ENCODE data around the gene ZNF330. TPM values are rescaled to one million over a fixed set of nuclear protein-coding genes. Genes with fewer than 3 reads are reported as not detected.

ZNF330 gene
- total and polyA plus RNA-seq, 10 of the 15 experiments (the other 5 are each of a cell fraction or from before 2014, with no cell fraction given): 31.3 to 57.6 (median 44.3) TPM

GRCh38 chr4:141177171-141177570, 43.5 kb upstream of the ZNF330 start (continued):
- TF ChIP-seq BCL11A (IDR thresholded peaks at IDR 0.05; ENCODE audit: low read depth, low read length) (no peak), BACH1 (IDR thresholded peaks at IDR 0.05; ENCODE audit: borderline replicate concordance) (no peak), E2F4 (IDR thresholded peaks at IDR 0.05; ENCODE audit: low read depth, low read length) (no peak), KDM1A (IDR thresholded peaks at IDR 0.05; ENCODE audit: borderline replicate concordance) (no peak)
- TF ChIP-seq, protein P1, sequence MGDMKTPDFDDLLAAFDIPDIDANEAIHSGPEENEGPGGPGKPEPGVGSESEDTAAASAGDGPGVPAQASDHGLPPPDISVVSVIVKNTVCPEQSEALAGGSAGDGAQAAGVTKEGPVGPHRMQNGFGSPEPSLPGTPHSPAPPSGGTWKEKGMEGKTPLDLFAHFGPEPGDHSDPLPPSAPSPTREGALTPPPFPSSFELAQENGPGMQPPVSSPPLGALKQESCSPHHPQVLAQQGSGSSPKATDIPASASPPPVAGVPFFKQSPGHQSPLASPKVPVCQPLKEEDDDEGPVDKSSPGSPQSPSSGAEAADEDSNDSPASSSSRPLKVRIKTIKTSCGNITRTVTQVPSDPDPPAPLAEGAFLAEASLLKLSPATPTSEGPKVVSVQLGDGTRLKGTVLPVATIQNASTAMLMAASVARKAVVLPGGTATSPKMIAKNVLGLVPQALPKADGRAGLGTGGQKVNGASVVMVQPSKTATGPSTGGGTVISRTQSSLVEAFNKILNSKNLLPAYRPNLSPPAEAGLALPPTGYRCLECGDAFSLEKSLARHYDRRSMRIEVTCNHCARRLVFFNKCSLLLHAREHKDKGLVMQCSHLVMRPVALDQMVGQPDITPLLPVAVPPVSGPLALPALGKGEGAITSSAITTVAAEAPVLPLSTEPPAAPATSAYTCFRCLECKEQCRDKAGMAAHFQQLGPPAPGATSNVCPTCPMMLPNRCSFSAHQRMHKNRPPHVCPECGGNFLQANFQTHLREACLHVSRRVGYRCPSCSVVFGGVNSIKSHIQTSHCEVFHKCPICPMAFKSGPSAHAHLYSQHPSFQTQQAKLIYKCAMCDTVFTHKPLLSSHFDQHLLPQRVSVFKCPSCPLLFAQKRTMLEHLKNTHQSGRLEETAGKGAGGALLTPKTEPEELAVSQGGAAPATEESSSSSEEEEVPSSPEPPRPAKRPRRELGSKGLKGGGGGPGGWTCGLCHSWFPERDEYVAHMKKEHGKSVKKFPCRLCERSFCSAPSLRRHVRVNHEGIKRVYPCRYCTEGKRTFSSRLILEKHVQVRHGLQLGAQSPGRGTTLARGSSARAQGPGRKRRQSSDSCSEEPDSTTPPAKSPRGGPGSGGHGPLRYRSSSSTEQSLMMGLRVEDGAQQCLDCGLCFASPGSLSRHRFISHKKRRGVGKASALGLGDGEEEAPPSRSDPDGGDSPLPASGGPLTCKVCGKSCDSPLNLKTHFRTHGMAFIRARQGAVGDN (IDR thresholded peaks at IDR 0.05): no peak

DNA sequence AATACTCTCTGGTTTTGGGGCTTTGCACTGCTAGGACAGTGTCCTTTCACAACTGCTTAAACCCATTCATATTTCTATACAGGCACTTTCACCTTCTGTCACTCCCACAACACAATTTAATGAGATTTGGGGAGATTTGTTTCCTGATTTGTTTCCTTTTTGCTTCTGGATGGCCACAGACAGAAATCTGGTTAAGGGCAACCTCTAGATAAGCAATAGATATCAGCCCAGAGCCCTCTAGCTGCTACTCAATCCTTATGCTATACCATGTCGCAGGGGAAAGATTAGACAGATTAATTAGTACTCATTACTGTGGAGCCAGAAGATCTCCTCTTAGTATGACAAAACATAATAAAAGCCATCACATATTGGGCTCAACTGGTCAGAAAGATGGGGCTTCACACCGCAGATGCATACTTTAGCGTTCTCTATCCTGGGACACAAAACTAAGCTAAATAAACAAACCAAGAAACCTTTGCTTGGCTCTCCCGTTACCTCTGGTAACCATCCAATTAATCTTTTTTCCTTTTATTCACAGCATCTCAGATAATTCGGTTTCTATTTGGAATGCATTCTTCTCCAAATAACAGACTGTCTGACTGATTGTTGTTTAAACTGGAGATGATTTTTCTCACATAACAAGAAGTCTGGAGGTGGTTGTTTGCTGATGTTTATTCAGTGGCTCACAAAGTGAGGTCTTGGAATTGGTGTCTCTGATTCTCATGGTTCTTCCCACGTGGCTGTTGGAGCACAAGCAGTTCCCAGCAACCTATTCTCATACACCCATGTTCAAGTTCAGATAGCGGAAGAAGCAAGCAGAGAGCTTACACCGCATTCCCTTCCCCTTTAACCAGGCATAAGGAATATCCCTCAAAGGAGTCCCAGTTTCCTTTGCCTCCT, 41.0 kb upstream of the ZNF330 start:
- ChIA-PET POLR2A (no interaction called here), RAD21 (ENCODE audit: unreplicated experiment) (no interaction called here), SMC1A (ENCODE audit: uncharacterized antibody, unreplicated experiment) (no interaction called here), CTCF (no interaction called here)
- TF ChIP-seq YY1 (IDR thresholded peaks at IDR 0.05; ENCODE audit: low read depth, low read length): no peak
- DNase-seq (ENCODE audit: low read depth, low spot score): no peak
- WGBS (ENCODE audit: insufficient coverage, insufficient replicate concordance, low lambda C conversion rate, missing lambda C conversion rate): 43% methylated on average over 8 of the region's 8 CpGs
- Histone ChIP-seq H3K4me2 (ENCODE audit: control insufficient read depth, insufficient read depth) (no peak overlapping the region), H3K79me2 (ENCODE audit: control insufficient read depth, insufficient read depth, low read length) (no peaks in the 10 kb centered on the region), H2AFZ (ENCODE audit: control insufficient read depth, low read depth, low read length) (no peak overlapping the region), H3K9ac (ENCODE audit: control insufficient read depth, insufficient read depth, low read length) (no peak overlapping the region), H3K27me3 (replicated peaks in 1 of 2; ENCODE audit: control insufficient read depth in 2 of 2, insufficient read depth in 2 of 2, low read length in 1 of 2) (no peaks in the 10 kb centered on the region; a peak in 1 of 4 replicates), H3K9me3 (replicated peaks; ENCODE audit: control insufficient read depth, insufficient read depth, low read length) (no peaks in the 10 kb centered on the region), H3K4me1 (ENCODE audit: control insufficient read depth, insufficient read depth, low read length) (no peaks in the 10 kb centered on the region), H3K4me3 (no peak overlapping the region), H3K27ac (ENCODE audit: control insufficient read depth, insufficient read depth) (no peak overlapping the region), H4K20me1 (ENCODE audit: control insufficient read depth, insufficient read depth) (no peaks in the 10 kb centered on the region), H3K36me3 (ENCODE audit: control insufficient read depth in 2 of 2, insufficient read depth in 2 of 2, low read length in 1 of 2) (no peaks in the 10 kb centered on the region)
- BruUV-seq (replicated peaks): no TSS peak
- FAIRE-seq: no peak
- intact Hi-C loops (cut with micrococcal nuclease; ENCODE audit: unreplicated experiment) (no loop called here), in situ Hi-C loops (cut with MboI) (no loop called here)
- no peak for ATAC-seq

Data from GM12878 (cell line).